CD4-positive, CD25-positive, alpha-beta regulatory T cell (primary cell): Measurements from ENCODE around the gene YTHDF1. TPM values are rescaled to one million over a fixed set of nuclear protein-coding genes. Genes with fewer than 3 reads are reported as not detected.

Experiments
- ATAC-seq, 2 donors: fragments of 150-1000 bp; cut with Tn5 transposase; one replicate each; pipeline ENCODE4 v1.10.0; 2021; ENCODE audit warnings: low read depth in 2 of 2, moderate number of reproducible peaks in 2 of 2, moderate library complexity in 1 of 2
- DNase-seq, 3 donors: peaks; one replicate each; pipeline versions ENCODE4 v3.0.0 to v3.0.0-alpha.2; 2012 to 2022; ENCODE audit warnings: mixed read lengths in 1 of 3
- H3K27ac ChIP-seq: one replicate; pipeline ENCODE4 v1.7.0; 2013; ENCODE audit warnings: mild to moderate bottlenecking, low read length; ENCODE audit not compliant: insufficient read depth, poor library complexity, severe bottlenecking
- H3K27me3 ChIP-seq: one replicate; pipeline ENCODE4 v1.7.0; 2013; ENCODE audit warnings: low read length; ENCODE audit not compliant: control insufficient read depth, insufficient read depth
- H3K36me3 ChIP-seq: one replicate; pipeline ENCODE4 v1.7.0; 2013; ENCODE audit warnings: mild to moderate bottlenecking, low read length, moderate library complexity; ENCODE audit not compliant: control insufficient read depth, insufficient read depth
- H3K4me1 ChIP-seq: 2 replicates; pipeline ENCODE4 v1.7.0; 2013; ENCODE audit warnings: mild to moderate bottlenecking, low read length; ENCODE audit not compliant: insufficient read depth, control insufficient read depth, poor library complexity, severe bottlenecking
- H3K4me3 ChIP-seq: one replicate; pipeline ENCODE4 v1.7.0; 2013; ENCODE audit warnings: low read depth, mild to moderate bottlenecking, low read length, moderate library complexity
- H3K9me3 ChIP-seq, 2 experiments: 1 replicate in 1 of 2; 2 replicates in 1 of 2; pipeline ENCODE4 v1.7.0; 2013; ENCODE audit warnings: low read length in 2 of 2, mild to moderate bottlenecking in 1 of 2, moderate library complexity in 1 of 2; ENCODE audit not compliant: control insufficient read depth in 2 of 2
- H3K27ac Mint-ChIP-seq, 3 donors: one replicate each; pipeline ENCODE4 v1.8.0; 2020 to 2022; ENCODE audit warnings: mild to moderate bottlenecking in 3 of 3, mixed read lengths in 3 of 3, moderate library complexity in 2 of 3
- H3K27me3 Mint-ChIP-seq: one replicate; pipeline ENCODE4 v1.8.0; 2022; ENCODE audit warnings: mild to moderate bottlenecking, mixed read lengths
- H3K36me3 Mint-ChIP-seq: one replicate; pipeline ENCODE4 v1.8.0; 2020; ENCODE audit warnings: mixed read lengths
- H3K4me1 Mint-ChIP-seq, 4 donors: one replicate each; pipeline ENCODE4 v1.8.0; 2020 to 2022; ENCODE audit warnings: mixed read lengths in 4 of 4, mild to moderate bottlenecking in 1 of 4
- H3K4me3 Mint-ChIP-seq, 4 donors: one replicate each; pipeline ENCODE4 v1.8.0; 2020 to 2022; ENCODE audit warnings: mild to moderate bottlenecking in 4 of 4, mixed read lengths in 4 of 4, moderate library complexity in 3 of 4
- H3K9me3 Mint-ChIP-seq, 7 donors: one replicate each; pipeline ENCODE4 v1.8.0; 2020 to 2022; ENCODE audit warnings: mixed read lengths in 7 of 7, mild to moderate bottlenecking in 3 of 7, moderate library complexity in 2 of 7
- polyA plus RNA-seq, 4 donors: library from polyadenylated mRNA; unstranded; fragments of 300-500 nt; fragmentation: Illumina TruSeq; gene quantifications; one replicate each; pipeline ENCODE4 v1.2.3, GENCODE V29; 2021
- total RNA-seq: library from RNA; stranded (reverse); gene quantifications from one replicate; pipeline ENCODE4 v1.2.3, GENCODE V29; 2022

Gene YTHDF1
- total and polyA plus RNA-seq, 5 donors from 2014 or later = 28.5 to 38.4 (median 33.5) TPM

GRCh38 chr20:63210011-63210605 lies 5.8 kb downstream of the YTHDF1 start:
- H3K27ac ChIP-seq = no peak overlapping the region
- H3K27me3 ChIP-seq = no peaks in the 10 kb centered on the region
- H3K4me1 ChIP-seq = peaks cover 26% of the 10 kb centered on the region
- H3K9me3 ChIP-seq = no peaks in the 10 kb centered on the region
- Mint-ChIP-seq H3K27ac (peak overlapping the region in 1 of 3 donors; percentile 46), H3K4me1 (peaks cover 20 to 81% (median 37%) of the 10 kb centered on the region in 4 donors), H3K27me3 (no peaks in the 10 kb centered on the region), H3K4me3 (peak overlapping the region in 1 of 4 donors; percentile 47), H3K36me3 (peaks cover 34% of the 10 kb centered on the region), H3K9me3 (no peaks in the 10 kb centered on the region)
- H3K36me3 ChIP-seq = peaks cover 80% of the 10 kb centered on the region
- DNase-seq (no peak), ATAC-seq (no peak)
- H3K4me3 ChIP-seq = no peak overlapping the region

DNA sequence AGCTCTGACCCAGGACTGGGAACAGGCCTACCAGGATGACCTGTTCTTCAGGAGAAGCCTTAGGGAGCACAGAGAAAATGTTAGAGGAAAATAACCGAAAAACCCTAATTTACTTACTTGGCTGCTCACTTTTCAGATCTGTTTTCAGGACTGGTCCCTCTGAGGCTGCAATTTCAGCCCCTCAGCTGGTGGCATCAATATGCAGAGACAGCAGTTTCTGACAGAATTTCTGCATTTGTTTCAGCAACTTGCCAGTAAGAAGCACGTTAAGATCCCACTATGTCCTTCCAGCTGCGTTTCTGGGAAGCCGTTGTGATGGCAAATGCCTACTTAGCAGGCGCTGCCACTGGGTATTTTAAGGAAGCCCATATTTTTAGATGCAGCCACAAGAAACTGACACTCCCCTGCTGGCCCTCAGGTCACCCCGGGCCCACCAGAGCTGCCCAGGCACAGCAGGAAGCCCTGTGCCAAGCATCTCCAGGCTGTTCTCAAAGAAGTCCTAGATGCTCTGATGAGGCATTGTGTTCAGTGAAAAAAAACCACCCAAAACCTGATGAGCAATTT lies 7.5 kb downstream of the YTHDF1 start:
- Mint-ChIP-seq H3K9me3 (no peaks in the 10 kb centered on the region), H3K27me3 (no peaks in the 10 kb centered on the region), H3K27ac (no peak overlapping the region), H3K36me3 (peaks cover 35% of the 10 kb centered on the region), H3K4me1 (peaks cover 8 to 69% (median 23%) of the 10 kb centered on the region in 4 donors), H3K4me3 (no peak overlapping the region)
- DNase-seq (no peak), ATAC-seq (no peak)
- Histone ChIP-seq H3K27me3 (no peaks in the 10 kb centered on the region), H3K4me1 (peaks cover 12% of the 10 kb centered on the region), H3K27ac (no peak overlapping the region), H3K36me3 (peaks cover 88% of the 10 kb centered on the region), H3K9me3 (no peaks in the 10 kb centered on the region), H3K4me3 (no peak overlapping the region)

DNA sequence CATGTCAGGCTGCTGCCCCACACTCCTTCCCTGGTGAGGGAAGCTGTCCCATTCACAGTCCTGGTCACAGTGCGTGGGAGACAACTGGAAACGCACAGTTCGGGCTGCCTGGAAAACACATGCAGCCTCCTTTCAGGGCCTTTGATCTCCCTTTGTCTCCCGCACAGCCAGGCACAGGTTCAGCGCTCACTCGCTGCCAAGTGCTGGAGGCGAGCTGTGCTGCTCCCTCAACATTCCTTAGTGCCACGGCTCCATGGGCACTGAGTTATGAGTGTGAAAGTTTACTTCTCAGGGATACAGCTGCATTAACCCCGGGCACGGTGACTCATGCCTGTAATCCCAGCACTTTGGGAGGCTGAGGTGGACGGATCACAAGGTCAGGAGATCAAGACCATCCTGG lies 9.1 kb downstream of the YTHDF1 start:
- no peak overlapping the region for H3K4me3 Mint-ChIP-seq
- Histone ChIP-seq H3K4me1 (no peaks in the 10 kb centered on the region), H3K9me3 (no peaks in the 10 kb centered on the region), H3K27ac (no peak overlapping the region), H3K36me3 (peaks cover 91% of the 10 kb centered on the region), H3K27me3 (no peaks in the 10 kb centered on the region), H3K4me3 (no peak overlapping the region)
- ATAC-seq = no peak
- H3K9me3 Mint-ChIP-seq = no peaks in the 10 kb centered on the region
- peaks cover 4 to 55% (median 14%) of the 10 kb centered on the region in 4 donors for H3K4me1 Mint-ChIP-seq
- DNase-seq = no peak
- H3K27me3 Mint-ChIP-seq = no peaks in the 10 kb centered on the region
- peaks cover 28% of the 10 kb centered on the region for H3K36me3 Mint-ChIP-seq
- no peak overlapping the region for H3K27ac Mint-ChIP-seq

DNA sequence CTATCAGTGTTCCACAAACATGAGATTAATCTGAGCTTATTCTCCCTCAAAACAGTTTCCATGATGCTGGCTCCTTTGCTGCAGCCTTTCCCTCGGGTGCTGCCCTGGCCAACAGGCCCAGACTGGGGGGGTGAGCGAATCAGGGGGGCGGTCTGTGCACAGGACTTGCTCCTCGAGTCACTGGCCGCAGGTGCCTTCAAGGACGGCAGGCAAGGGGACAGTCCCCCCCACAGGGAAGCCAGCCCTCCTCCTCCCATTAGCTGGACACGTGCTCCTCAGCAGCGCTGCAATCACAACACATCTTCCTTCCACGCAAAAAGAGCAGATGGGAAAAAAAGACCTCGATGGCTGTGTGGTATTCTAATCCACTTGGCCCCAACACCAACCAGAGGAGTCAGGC lies 10.0 kb downstream of the YTHDF1 start:
- Histone ChIP-seq H3K36me3 (peaks cover 91% of the 10 kb centered on the region), H3K4me1 (no peaks in the 10 kb centered on the region), H3K4me3 (no peak overlapping the region), H3K27me3 (no peaks in the 10 kb centered on the region), H3K27ac (no peak overlapping the region), H3K9me3 (no peaks in the 10 kb centered on the region)
- H3K27ac Mint-ChIP-seq = peak overlapping the region in 2 of 3 donors; percentile 46 to 58
- H3K4me1 Mint-ChIP-seq = peaks cover 3 to 54% (median 20%) of the 10 kb centered on the region in 4 donors
- ATAC-seq = no peak
- DNase-seq = no peak
- no peaks in the 10 kb centered on the region for H3K9me3 Mint-ChIP-seq
- H3K4me3 Mint-ChIP-seq = no peak overlapping the region
- H3K36me3 Mint-ChIP-seq = peaks cover 28% of the 10 kb centered on the region
- H3K27me3 Mint-ChIP-seq = no peaks in the 10 kb centered on the region

- peaks cover 80% of the 10 kb centered on the region for H3K36me3 ChIP-seq
- Mint-ChIP-seq H3K4me3 (no peak overlapping the region), H3K27ac (no peak overlapping the region), H3K36me3 (peaks cover 25% of the 10 kb centered on the region), H3K4me1 (peaks cover 0 to 45% (median 21%) of the 10 kb centered on the region in 4 donors), H3K9me3 (no peaks in the 10 kb centered on the region), H3K27me3 (no peaks in the 10 kb centered on the region)
- H3K9me3 ChIP-seq = no peaks in the 10 kb centered on the region
- H3K4me1 ChIP-seq = peaks cover 3% of the 10 kb centered on the region
- no peak overlapping the region for H3K27ac ChIP-seq
- H3K4me3 ChIP-seq = no peak overlapping the region
- ATAC-seq = no peak
- H3K27me3 ChIP-seq = no peaks in the 10 kb centered on the region
- no peak for DNase-seq
Measured at GRCh38 chr20:63204362-63204761, 11.6 kb downstream of the YTHDF1 start.

DNA sequence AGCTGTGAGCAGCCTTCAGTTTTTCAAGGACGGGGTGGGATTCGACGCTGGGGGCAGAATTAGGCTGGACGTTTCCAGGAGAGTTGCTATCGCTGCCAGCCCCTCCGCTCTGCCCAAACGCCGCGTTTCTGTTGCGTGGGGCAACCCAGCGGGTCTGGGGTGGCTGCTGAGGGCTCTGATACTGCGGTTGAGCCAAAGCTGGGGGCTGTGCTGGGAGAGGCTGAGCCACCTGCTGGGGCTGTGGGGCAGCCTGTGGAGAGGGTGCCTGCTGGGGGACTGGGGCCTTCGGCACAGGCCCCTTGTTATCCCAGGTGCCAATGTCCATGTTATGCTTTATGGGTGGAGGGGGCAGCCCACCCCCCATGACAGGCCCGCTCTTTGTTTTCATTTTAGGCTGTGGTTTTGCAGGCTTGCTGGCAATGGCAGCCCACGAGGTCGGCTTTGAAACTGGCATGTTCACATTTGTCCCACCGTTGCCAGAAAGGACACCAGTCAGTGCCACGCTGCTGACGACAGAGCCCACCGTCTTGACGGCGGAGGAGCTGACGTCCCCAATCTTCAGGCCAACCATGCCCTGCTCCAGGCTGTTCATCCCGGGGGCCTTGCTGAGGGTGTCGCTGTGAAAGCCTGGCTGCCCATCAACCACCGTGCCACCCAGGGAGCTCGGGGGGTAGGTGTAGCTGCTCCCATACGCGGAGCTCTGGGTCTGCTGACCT lies 13.0 kb downstream of the YTHDF1 start:
- H3K4me3 Mint-ChIP-seq = peak overlapping the region in 1 of 4 donors; percentile 38
- no peak overlapping the region for H3K27ac Mint-ChIP-seq
- Histone ChIP-seq H3K4me1 (peaks cover 3% of the 10 kb centered on the region), H3K4me3 (no peak overlapping the region), H3K27ac (no peak overlapping the region), H3K36me3 (peaks cover 66% of the 10 kb centered on the region), H3K9me3 (no peaks in the 10 kb centered on the region), H3K27me3 (no peaks in the 10 kb centered on the region)
- DNase-seq (no peak), ATAC-seq (no peak)
- H3K4me1 Mint-ChIP-seq = peaks cover 0 to 51% (median 27%) of the 10 kb centered on the region in 4 donors
- H3K9me3 Mint-ChIP-seq = no peaks in the 10 kb centered on the region
- H3K36me3 Mint-ChIP-seq = peaks cover 28% of the 10 kb centered on the region
- no peaks in the 10 kb centered on the region for H3K27me3 Mint-ChIP-seq

DNA sequence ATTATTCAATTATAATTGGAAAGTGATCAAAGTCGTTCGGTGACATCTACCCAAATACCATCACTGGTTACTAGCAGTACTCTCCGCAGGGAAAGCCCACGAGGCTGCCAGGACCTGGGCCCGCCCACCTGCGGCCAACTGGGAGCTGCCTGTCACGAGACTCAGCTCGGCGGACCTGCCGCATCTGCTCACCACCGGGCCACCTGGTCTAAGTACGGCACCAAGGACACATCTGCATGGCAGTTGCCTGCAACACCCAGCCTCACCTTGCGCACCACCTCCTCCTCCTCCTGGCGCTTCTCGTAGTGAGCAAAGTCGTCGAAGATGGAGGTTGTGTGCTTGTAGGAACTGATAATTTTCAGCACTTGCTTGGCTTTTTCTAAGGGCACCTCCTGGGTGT lies 13.9 kb downstream of the YTHDF1 start:
- H3K9me3 Mint-ChIP-seq = no peaks in the 10 kb centered on the region
- DNase-seq = no peak
- H3K4me3 ChIP-seq = no peak overlapping the region
- peaks cover 68% of the 10 kb centered on the region for H3K36me3 ChIP-seq
- H3K27me3 Mint-ChIP-seq = no peaks in the 10 kb centered on the region
- no peak for ATAC-seq
- H3K4me3 Mint-ChIP-seq = no peak overlapping the region
- H3K27ac Mint-ChIP-seq = no peak overlapping the region
- H3K36me3 Mint-ChIP-seq = peaks cover 25% of the 10 kb centered on the region
- H3K4me1 Mint-ChIP-seq = peaks cover 0 to 54% (median 33%) of the 10 kb centered on the region in 4 donors
- peaks cover 8% of the 10 kb centered on the region for H3K4me1 ChIP-seq
- no peak overlapping the region for H3K27ac ChIP-seq
- no peaks in the 10 kb centered on the region for H3K9me3 ChIP-seq
- H3K27me3 ChIP-seq = no peaks in the 10 kb centered on the region
